ENCODE data around the gene GNAO1. TPM values are rescaled to one million over a fixed set of nuclear protein-coding genes. Genes with fewer than 3 reads are reported as not detected.

GNAO1 gene
- total RNA-seq, 4 donors from 2014 or later, result 0.50 to 1.5 (median 0.66) TPM

- Histone ChIP-seq H3K27ac (no peak overlapping the region), H3K4me3 (no peak overlapping the region), H3K9me3 (no peaks in the 10 kb centered on the region), H3K36me3 (no peaks in the 10 kb centered on the region), H3K4me1 (no peaks in the 10 kb centered on the region), H3K27me3 (peaks cover 0 to 7% (median 0%) of the 10 kb centered on the region in 4 donors)
- intact Hi-C loops (cut with DNase I), result no loop called here
- TF ChIP-seq POLR2A (IDR thresholded peaks at IDR 0.05) (no peak), CTCF (IDR thresholded peaks at IDR 0.05) (no peak)
- DNase-seq, result no peak
These were observed 10.7 kb downstream of the GNAO1 start for GRCh38 chr16:56202036-56202435.

- intact Hi-C loops (cut with DNase I), result no loop called here
- H3K9me3 ChIP-seq, result no peaks in the 10 kb centered on the region
- H3K27me3 ChIP-seq, result peaks cover 0 to 3% (median 0%) of the 10 kb centered on the region in 4 donors
- no peaks in the 10 kb centered on the region for H3K36me3 ChIP-seq
- H3K27ac ChIP-seq, result no peak overlapping the region
- H3K4me3 ChIP-seq, result no peak overlapping the region
- H3K4me1 ChIP-seq, result no peaks in the 10 kb centered on the region
- TF ChIP-seq POLR2A (IDR thresholded peaks at IDR 0.05) (no peak), CTCF (IDR thresholded peaks at IDR 0.05) (peak in 3 of 6 experiments; percentile 8 to 49 (median 12))
- WGBS, 2 donors, result 9 to 57% methylated on average over 1 of the region's 1 CpG
- no peak for DNase-seq
These were observed 11.8 kb downstream of the GNAO1 start for GRCh38 chr16:56203052-56203451.

- 70 to 75% methylated on average over 4 of the region's 4 CpGs for WGBS, 2 donors
- TF ChIP-seq CTCF (IDR thresholded peaks at IDR 0.05) (no peak), POLR2A (IDR thresholded peaks at IDR 0.05) (no peak)
- H3K36me3 ChIP-seq, result no peaks in the 10 kb centered on the region
- H3K27ac ChIP-seq, result no peak overlapping the region
- intact Hi-C loops (cut with DNase I), result no loop called here
- no peak overlapping the region for H3K4me3 ChIP-seq
- no peaks in the 10 kb centered on the region for H3K4me1 ChIP-seq
- DNase-seq, result no peak
- no peaks in the 10 kb centered on the region for H3K27me3 ChIP-seq
- no peaks in the 10 kb centered on the region for H3K9me3 ChIP-seq
These were observed 13.5 kb downstream of the GNAO1 start for GRCh38 chr16:56204816-56205215.

GRCh38 chr16:56206951-56207350 is 15.7 kb downstream of the GNAO1 start:
- Histone ChIP-seq H3K9me3 (no peaks in the 10 kb centered on the region), H3K4me1 (peaks cover 0 to 3% (median 0%) of the 10 kb centered on the region in 3 donors), H3K4me3 (no peak overlapping the region), H3K27me3 (no peaks in the 10 kb centered on the region), H3K27ac (no peak overlapping the region), H3K36me3 (no peaks in the 10 kb centered on the region)
- no peak for DNase-seq
- intact Hi-C loops (cut with DNase I), result no loop called here
- 82 to 85% methylated on average over 1 of the region's 1 CpG for WGBS, 2 donors
- no peak for TF ChIP-seq POLR2A (IDR thresholded peaks at IDR 0.05)
- TF ChIP-seq CTCF (IDR thresholded peaks at IDR 0.05), result no peak

- Histone ChIP-seq H3K36me3 (no peaks in the 10 kb centered on the region), H3K4me3 (no peak overlapping the region), H3K27me3 (no peaks in the 10 kb centered on the region), H3K4me1 (peaks cover 0 to 3% (median 0%) of the 10 kb centered on the region in 3 donors), H3K9me3 (no peaks in the 10 kb centered on the region), H3K27ac (no peak overlapping the region)
- 44 to 56% methylated on average over 2 of the region's 2 CpGs for WGBS, 2 donors
- intact Hi-C loops (cut with DNase I), result no loop called here
- TF ChIP-seq CTCF (IDR thresholded peaks at IDR 0.05), result no peak
- no peak for DNase-seq
These were observed 16.1 kb downstream of the GNAO1 start for GRCh38 chr16:56207421-56207820.

All from esophagus squamous epithelium (tissue), 5 donors.